Activated effector memory CD4-positive, alpha-beta T cell treated with anti-CD3 and anti-CD28 coated beads, Interleukin-2, amount 50 U/mL, for 16 hours (primary cell): ENCODE data around the gene TTYH3.

Source experiments
- DNase-seq: peaks from one replicate; pipeline ENCODE4 v3.0.0-alpha.2; 2020

Gene TTYH3

DNA sequence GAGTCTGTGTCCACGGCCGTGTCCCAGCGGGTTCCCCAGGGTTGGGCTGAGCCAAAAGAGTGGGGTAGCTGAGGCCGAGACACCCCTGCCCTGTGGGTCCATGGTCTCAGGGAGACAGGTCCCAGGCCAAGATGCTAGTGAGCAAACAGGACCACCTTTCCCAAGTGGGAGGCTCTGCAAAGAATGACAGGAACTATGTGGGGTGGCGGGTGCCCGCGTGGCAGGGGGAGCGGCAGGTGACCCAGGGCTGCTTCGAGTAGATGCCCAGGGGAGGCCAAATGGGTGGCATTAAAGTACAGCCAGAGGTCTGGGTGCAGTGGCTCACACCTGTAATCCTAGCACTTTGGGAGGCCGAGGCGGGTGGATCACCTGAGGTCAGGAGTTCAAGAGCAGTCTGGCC, 18.2 kb downstream of the TTYH3 start:
- DNase-seq, result no peak

DNA sequence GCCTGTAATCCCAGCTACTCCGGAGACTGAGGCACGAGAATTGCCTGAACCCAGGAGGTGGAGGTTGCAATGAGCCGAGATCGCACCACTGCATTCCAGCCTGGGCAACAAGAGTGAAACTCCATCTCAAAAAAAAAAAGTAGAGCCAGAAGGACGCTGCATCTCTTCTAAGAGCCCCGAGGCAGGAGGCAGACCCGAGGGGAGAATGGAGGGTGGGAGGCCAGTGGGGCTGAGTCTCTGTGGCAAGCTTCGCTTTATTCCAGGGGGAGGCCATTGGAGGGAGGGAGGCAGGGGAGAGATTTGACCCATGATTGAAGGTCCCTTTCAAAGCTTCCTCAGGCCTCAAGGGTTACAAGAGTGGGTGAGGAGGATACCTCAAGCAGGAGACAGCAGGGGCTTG, 18.7 kb downstream of the TTYH3 start:
- no peak for DNase-seq

DNA sequence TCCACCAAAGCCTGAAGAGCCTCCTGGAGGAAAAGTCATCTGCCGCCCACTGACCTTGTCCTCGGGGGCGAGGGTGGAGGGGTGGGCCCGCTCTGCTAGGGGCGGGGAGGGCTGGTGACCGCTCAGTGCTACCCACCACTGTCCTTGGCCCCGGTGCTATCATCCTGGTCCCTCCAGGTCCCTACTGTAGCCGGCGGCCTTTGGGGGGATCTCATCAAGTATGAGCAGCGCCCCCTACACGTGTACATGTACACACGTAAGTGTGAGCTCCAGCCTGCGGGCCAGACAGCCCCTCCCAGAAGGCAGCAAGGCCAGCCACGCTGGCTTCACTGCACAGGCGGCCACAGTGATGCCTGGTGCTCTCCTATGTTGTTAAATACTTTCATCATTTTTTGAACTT, 19.6 kb downstream of the TTYH3 start:
- no peak for DNase-seq

DNA sequence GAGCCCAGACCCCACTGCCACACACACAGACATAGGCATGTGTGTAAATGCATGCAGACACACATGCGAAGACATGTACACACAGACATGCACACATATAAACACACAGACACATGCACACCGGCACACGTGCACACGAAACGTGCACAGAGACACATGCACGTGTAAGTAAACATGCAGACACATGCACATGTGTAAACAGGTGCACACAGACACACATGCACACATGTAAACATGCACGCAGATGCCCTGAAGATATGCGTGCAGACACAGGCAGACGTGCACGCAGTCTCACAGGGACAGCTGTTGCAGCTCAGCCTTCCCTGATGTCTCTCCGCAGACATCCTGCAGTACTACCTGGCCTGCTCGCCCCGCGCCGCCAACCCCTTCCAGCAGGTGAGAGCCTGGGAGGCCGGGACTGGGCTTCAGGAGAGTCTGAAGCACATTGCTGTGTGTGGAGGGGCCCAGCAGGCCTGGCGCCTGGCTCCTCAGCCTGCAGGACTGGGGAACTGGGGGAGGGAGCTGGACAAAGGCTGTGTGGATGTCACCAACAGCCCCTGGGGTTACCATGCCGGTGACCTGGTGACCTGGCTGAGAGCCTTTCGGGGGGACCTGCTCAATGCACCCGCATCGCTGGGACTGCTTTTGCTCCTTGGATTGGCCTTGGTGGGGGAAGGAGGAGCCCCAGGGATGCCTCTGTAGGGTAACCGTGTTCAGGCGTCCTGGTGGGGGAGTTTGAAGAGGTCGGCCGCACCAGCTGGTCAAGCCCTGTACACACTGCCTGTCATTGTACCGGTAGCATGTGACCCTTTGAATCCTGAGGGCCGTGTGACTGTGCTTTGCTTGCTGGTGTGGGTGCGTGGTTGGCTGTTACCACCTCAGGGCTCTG, 20.3 kb downstream of the TTYH3 start:
- DNase-seq, result no peak

DNA sequence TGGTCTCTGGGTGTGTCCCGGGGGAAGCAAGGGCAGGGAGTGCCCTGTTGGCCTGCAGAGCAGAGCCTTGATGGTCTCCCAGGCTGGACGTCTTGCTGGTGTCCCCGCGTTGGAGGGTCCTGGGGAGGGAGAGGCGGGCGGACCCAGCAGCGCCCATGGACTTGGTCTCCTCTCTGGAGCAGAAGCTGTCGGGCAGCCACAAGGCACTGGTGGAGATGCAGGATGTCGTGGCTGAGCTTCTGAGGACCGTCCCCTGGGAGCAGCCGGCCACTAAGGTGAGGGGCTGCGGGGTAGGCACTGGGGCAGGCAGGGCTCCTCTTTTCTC, 20.9 kb downstream of the TTYH3 start:
- no peak for DNase-seq

DNA sequence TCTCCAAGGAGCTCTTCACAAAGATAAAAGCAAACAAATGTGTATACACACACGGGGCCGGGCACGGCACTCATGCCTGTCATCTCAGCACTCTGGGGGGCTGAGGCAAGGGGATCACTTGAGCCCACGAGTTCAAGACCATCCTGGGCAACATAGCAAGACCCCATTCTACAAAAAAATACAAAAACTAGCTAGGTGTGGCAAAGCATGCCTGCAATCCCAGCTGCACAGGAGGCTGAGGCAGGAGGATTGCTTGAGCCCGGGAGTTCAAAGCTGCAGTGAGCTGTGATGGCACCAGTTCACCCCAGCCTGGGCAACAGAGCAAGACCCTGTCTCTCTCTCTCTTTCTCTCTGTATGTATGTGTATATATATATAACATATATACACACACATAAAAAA, 22.3 kb downstream of the TTYH3 start:
- no peak for DNase-seq

DNA sequence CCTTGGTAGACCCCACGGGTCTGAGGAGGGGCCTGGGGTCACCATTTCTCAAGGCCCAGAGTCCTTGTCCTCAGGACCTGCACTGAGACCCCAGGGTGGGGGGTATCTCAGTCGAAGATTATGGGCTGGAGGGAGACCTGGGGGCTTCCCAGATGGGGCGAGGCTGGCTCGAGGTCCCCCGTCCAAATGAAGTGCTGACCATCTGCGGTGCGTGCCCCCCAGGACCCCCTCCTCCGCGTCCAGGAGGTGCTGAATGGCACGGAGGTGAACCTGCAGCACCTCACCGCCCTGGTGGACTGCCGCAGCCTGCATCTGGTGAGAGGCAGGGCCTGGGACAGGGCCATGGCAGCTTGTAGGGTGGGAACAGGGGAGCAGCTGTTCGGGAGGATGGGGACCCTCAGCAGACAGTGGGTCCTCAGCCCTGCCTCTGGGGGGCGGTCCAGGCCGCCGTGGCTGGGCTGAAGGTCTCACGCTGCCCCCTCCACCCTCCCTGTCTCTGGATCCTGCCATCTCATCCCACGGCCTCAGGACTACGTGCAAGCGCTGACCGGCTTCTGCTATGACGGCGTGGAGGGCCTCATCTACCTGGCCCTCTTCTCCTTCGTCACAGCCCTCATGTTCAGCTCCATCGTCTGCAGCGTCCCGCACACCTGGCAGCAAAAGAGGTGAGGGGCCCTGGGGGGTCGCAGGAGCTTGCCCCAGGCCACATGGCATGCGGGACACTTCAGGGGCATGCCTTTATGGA, 24.3 kb downstream of the TTYH3 start:
- no peak for DNase-seq

DNA sequence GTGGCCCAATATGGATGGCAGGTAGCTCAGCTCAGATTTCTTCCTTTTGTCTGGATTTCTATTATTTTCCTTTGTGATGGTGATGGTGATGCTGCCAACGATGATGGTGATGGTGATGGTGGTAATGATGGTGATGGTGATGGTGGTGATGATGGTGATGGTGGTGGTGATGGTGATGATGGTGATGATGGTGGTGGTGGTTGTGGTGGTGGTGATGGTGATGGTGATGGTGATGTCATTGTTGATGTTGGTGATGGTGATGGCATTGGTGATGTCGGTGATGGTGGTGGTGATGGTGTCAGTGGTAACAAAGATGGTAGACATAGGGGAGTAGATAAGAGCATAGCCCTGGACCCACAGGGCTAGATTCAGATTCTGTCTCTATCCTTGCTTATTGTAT, 25.4 kb downstream of the TTYH3 start:
- DNase-seq, result no peak

DNA sequence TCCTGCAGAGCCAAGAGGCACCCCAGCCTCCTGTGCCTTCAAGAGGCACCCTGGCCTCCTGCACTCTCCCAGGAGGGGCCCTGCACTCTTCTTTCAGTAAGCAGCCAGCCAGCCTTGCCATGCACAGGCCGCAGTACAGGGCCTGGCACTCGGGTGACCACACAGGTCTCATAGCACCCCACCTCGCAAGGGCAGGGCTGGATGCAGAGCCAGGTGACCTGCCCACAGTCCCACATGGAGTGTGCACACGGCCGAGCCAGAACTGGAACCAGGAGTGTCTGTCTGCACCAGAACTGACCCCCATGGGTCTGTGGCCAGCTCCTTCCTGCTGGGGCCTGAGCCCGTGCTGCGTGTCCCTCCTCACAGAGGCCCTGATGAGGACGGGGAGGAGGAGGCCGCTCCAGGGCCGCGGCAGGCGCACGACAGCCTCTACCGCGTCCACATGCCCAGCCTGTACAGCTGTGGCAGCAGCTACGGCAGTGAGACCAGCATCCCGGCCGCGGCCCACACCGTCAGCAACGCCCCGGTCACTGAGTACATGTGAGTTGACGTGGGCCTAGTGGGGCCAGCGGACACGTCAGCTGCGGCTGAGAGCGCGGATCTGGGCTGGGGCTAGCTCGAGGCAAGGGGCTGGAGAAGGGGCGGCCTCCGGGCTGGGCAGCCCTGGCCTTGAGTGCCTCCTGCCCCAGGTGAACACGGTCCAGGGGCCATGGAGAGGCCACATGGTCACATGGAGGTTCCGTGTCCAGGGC, 26.3 kb downstream of the TTYH3 start:
- DNase-seq, result no peak

DNA sequence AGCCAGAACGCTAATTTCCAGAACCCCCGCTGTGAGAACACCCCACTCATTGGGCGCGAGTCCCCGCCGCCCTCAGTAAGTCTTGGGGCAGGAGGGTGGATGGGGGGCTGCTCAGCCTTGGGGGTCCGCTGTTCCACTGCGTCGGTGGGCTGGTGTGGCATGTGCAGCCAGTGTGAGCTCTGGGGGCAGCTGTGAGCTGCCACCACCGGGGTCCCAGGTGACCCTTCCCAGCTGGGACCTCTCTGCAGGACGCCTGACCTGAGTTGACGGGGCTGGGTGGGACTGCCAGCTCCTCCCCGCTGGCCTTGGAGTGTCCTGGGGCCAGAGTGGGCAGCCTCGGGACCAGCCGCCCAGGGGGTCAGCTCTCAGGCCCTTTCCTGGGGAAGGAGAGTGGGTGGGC, 27.2 kb downstream of the TTYH3 start:
- DNase-seq, result no peak

DNA sequence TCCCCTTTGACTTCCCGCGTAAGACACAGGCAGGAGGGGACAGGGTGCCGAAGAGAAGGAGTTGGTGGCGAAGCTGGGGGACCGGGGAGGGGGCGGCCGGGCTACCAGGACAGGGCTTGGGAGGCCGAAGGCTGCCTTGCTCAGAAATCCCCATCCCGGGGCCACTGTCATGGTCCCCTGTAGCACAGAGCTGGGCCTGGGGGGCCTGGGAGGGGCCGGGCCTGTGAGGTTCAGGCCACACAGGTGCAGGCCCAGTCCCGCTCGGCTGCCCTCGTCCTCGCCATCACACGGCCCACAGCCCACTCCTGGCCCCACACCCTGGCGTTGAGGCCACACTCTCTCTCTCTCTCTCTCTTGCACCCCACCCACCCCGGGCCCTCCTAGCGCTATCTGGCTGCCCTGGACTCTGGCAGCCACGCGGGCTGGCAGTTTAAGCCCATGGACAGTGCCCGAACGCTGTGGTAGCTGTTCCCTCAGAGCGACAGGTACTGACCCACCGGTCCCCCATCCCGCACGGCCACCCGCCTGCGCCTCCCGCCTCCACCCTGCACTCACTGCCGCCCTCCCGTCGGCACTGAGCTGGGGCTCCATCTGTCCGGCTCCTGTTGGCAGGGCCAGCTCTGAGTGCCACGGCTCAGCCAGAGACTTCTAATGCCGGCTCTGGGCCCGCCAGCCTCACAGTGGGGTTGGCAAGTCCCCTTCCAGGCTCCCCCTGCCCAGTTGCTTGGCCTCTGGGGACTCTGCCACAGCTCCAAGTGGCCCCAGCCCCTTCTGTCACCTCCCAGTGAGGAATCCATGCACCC, 28.0 kb downstream of the TTYH3 start:
- no peak for DNase-seq

DNA sequence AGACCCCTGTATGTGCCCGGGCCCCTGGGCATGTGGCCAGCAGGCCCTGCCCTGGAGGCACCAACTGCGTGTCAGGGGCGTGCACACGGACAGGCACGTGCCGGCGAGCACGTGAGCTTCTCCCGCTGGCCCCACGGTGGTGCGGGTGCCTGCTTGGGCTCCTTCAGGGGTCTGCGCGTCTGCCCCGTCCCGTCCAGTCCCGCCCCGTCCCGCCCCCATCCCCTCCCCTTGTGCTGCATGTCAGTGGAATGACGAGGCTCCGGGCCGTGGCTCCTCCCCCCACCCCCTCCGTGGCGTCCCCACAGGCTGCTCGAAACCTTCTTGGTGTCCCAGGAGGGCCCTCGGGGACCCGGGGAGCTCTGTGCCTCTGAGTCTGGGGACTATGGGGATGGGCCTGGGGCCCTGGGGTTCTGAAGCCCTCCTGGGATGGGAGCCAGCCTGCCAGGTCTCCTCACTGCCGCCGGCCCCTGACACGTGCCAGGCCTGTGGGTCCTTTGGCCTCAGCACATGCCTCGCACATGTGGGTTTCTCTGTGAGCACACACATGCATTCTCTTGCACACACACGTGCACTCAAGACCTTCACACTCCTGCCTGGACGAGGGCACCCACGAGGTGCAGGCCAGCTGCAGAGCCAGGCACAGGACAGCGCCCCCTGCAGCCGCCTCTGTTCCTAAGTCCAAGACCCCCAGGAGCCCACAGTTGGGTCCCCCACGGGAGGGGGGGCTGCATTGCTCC, 28.7 kb downstream of the TTYH3 start:
- no peak for DNase-seq

DNA sequence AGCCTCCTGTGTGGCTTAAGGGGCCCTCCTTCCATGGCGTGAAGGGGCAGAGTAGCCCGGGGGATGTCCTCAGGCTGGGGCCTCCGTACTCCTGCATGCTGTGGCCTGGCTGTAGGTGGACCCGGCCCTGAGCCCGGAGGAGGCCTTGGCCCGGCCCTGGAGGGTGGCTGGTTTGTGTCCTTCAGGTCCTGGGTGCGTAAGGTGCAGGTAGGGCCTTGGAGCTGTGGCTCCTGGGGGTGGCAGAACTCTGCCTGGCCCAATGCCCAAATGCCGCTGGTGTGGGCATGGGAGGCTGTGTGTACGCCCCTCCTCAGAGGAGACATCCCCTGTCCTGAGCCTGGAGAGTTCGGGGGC, 29.3 kb downstream of the TTYH3 start:
- DNase-seq, result no peak

DNA sequence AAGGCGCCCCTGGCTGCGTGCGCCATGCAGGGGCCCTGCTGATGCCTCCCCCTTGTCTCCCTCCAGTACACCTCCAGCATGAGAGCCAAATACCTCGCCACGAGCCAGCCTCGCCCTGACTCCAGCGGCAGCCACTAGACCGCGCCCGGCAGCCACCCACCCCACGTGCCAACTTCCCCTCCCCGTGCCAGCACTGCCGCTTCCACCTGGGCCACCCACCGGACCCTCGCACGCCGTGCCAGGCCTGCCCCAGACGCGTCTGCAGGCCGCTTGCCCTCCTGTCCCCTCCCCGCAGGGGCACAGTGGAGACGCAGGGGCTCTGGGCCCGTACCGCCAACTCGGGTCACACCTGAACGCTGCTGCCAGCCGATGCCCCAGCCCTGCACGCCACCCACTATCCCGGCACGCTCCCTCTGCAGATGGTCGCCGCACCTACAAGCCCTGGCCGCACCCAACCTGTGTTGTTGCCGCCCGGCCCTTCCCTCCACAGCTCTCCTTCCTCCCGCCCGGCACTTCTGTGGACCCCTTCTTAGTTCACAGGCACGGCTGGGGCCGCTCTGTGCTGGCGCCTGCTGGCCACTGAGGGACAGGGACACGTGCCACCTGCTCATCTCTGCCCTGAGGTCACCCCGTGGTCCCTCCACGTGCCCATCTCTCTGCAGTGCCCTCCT, 30.0 kb downstream of the TTYH3 start:
- no peak for DNase-seq

DNA sequence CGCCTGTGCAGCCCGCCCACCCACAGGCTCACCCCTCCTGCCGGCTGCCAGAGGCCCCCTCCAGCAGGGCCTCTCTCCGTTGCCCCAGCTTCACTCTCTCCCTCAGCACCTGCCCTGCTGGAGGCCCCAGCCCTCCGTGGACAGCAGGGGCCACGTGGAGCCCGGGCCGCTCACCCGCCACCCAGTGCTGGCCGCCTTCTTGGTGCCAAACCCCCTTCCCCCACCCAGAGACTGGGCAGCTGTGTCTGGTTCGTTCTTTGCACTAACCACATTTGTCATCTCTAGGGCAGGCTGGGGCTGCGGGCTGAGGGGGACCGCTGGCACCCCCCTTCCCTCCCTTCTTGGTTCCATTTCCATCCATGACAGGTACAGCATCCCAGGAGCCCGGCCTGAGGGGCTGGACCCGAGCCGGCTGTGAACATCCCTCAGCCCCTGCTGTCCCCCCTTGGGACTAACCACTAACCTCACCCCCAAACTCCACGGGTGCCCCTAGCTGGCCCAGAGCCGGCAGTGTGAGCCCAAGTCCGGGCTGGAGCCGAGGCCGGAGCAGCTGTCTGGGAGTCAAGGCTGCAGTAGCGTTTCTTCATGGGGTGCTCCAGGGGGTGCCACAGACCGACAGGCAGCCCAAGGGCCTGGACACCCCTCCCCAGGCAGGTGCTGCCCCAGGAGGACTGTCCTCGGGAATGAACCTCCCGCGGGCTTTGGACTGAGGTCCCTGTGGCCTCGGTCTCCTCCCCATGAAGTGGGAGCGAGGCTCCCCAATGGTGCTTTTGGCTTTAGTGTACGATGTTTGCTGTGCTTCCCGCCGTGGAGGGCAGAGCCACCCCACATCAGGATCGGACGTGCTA, 30.7 kb downstream of the TTYH3 start:
- DNase-seq, result no peak

DNA sequence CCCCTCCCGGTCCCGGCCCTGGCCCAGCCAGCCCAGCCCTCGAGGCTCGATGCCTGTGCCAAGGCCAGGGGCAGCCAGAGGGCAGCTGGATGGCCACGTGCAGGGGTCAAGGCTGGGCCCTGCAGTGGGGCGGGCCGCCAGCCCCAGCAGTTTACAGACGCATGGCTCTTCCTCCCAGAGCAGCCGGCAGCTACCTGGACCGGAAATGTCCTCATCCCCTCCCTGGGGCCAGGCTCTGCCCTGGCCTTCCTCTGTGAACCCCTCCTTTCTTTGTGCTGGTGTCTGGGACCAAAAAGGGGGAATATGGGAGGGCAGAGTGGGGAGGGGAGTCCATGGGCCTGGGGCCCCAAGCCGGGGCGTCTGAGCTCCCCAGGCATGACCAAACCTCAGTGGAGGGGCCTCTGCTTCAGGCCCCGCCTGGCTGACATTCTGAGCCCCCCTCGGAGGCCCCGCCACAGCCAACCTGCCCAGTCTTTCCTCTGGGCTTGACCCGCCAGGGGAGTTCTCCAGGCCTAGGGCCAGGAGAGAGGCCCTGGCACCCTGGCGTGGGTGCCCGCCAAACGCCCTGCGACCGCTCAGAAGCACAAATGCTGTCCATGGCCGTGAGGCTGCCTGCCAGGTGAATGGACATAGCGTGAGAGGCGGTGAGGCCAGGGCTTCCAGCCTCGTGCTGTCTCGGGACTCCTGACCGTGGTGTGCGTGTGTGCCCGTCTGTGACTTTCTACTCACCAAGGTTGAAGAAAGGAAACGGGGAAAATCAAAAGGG, 31.5 kb downstream of the TTYH3 start:
- no peak for DNase-seq

DNA sequence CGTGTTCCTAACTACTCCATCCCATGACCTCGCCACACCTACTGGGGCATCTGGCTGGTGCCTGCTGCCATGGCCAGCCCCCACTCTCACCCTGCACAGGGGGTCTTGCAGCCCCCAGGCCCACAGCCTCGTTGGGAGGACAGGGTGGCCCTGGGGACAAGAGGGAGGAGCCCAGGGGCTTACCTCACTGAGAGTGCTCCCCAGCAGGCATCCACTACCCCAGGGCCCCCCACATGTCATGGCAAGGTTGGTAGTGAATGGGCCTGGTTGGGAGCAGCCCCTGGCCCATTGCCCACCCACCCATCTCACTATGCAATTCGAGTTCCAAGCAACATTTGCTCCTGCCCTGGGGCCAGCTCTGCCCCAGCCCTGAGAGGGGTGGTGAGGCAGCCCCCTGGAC, 32.2 kb downstream of the TTYH3 start:
- no peak for DNase-seq

DNA sequence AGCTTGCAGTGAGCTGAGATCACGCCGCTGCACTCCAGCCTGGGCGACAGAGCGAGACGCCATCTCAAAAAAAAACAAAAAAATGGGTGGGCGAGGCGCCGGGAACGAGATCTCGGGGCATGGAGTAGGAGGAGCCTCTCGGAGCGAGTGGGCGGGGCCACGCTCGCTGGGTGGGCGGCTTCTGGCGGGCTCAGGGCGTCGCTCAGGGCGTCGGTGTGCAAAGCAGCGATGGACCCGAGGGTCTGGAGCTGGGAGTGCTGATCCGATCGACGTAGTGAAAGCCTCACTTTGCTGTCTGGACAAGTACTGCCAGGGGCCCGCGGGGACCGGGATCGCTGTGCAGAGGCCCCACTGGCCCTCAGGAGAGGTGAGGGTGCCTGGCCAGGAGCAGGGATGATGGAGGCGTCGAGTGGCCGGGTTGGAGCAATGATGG, 33.6 kb downstream of the TTYH3 start:
- DNase-seq, result no peak

DNA sequence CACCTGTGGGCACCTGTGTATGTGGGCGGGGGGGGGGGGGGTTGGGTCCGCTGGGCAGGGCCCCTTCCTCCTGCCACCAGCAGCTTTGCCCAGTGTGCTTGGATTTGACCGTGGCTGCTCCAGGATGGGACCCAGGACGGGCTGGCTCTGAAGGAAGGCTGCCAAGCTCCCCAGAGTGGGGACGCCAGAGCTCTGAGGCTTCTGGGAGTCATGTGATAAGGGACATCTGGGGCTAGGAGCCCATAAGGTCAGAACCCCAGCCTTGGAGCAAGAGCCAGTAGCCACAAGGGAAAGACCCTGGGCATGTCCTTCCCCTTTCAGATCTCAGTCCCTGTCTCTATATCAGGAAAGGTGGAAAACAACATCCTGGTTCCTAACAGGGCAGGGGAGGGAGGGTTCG, 34.4 kb downstream of the TTYH3 start:
- DNase-seq, result no peak
